Prostate gland (tissue), 2 donors: ENCODE measurements around the gene TMC5. TPM values are rescaled to one million over a fixed set of nuclear protein-coding genes. Genes with fewer than 3 reads are reported as not detected.

ENCODE experiments used
- DNase-seq: peaks from one replicate; pipeline ENCODE4 v3.0.0-alpha.2; 2019; ENCODE audit warnings: low spot score
- H3K27ac ChIP-seq, 2 donors: fragments of 200-600 bp; sonication (generic); 2 replicates each; pipeline ENCODE4 v1.5.1; 2017 to 2019
- H3K27me3 ChIP-seq: fragments of 200-600 bp; sonication (generic); replicated peaks from 2 replicates; pipeline ENCODE4 v1.5.1; 2019; ENCODE audit not compliant: insufficient read depth
- H3K36me3 ChIP-seq, 2 donors: fragments of 200-600 bp; sonication (generic); 1 replicate in 1 of 2; 2 replicates in 1 of 2; pipeline versions ENCODE4 v1.5.1 to v1.8.1; 2017 to 2019
- H3K4me1 ChIP-seq: fragments of 200-600 bp; sonication (generic); replicated peaks from 2 replicates; pipeline ENCODE4 v1.5.1; 2019
- H3K4me3 ChIP-seq, 2 donors: fragments of 200-600 bp; sonication (generic); 2 replicates each; pipeline ENCODE4 v1.5.1; 2017 to 2019
- H3K9me3 ChIP-seq: fragments of 200-600 bp; sonication (generic); 2 replicates; pipeline ENCODE4 v1.5.1; 2017
- CTCF ChIP-seq, 4 experiments: fragments of 200-600 bp in 2 of 4; fragments of 450-650 bp in 2 of 4; sonication (generic) in 2 of 4; IDR thresholded peaks; 1 replicate in 3 of 4; 2 replicates in 1 of 4; pipeline ENCODE4 v1.5.1; 2016 to 2019; ENCODE audit warnings: antibody characterized with exemption in 4 of 4, mild to moderate bottlenecking in 2 of 4, moderate library complexity in 2 of 4
- POLR2A ChIP-seq: fragments of 450-650 bp; IDR thresholded peaks from one replicate; pipeline ENCODE4 v1.6.1; 2016; ENCODE audit warnings: antibody characterized with exemption, mild to moderate bottlenecking
- POLR2AphosphoS5 ChIP-seq: sonication (generic); formaldehyde crosslinking; IDR thresholded peaks from one replicate; pipeline ENCODE4 v1.6.1; 2017; ENCODE audit warnings: antibody characterized with exemption
- WGBS: methylation state at CpG from one replicate; pipeline ENCODE4 v1.1.5; 2018; 5-methylcytosine and 5-hydroxymethylcytosine counted together
- intact Hi-C: fragments of 100-400 bp; cut with DNase I; formaldehyde crosslinking; loops from one replicate; pipeline ENCODE4 v1.14.2; 2022
- total RNA-seq, 2 donors: library from RNA; depleted of rRNA; stranded (reverse); fragments of >200 nt; gene quantifications; one replicate each; pipeline ENCODE4 v1.1.0, GENCODE V29; 2016

TMC5 gene
- total RNA-seq, 2 donors from 2014 or later = 24.5 to 54.8 TPM

- whole genome bisulfite sequencing = under 1% methylated on average over 62 of the region's 62 CpGs
- Histone ChIP-seq H3K4me3 (peak within 1 kb of the TSS; percentile 71 to 82), H3K27me3 (no peaks in the 10 kb centered on the region), H3K27ac (peak within 1 kb of the TSS; percentile 86 to 90), H3K36me3 (no peaks in the 10 kb centered on the region), H3K4me1 (peaks cover 9% of the 10 kb centered on the region), H3K9me3 (no peaks in the 10 kb centered on the region)
- peak; percentile 97 for DNase-seq
- TF ChIP-seq POLR2AphosphoS5 (peak; percentile 97), CTCF (IDR thresholded peaks at IDR 0.05) (peak in 3 of 4 experiments; percentile 2 to 47 (median 3)), POLR2A (peak; percentile 95)
- intact Hi-C loops = loop anchor here (5.0 kb wide), 1 partner anchor 454 kb away; the partner anchor contains the start of gene COQ7
Measured at GRCh38 chr16:19521471-19522396, 104.1 kb downstream of the TMC5 start, which contains the start of gene GDE1. Gene GDE1 (minus strand): TSS chr16:19522098. CDS start chr16:19521964, 134 bp downstream.

- peak overlapping the region; percentile 86 to 90 for H3K27ac ChIP-seq
- 30% methylated on average over 5 of the region's 5 CpGs for WGBS
- peaks cover 7% of the 10 kb centered on the region for H3K4me1 ChIP-seq
- H3K4me3 ChIP-seq = no peak overlapping the region
- no peaks in the 10 kb centered on the region for H3K27me3 ChIP-seq
- intact Hi-C loops = loop anchor here (5.0 kb wide), 1 partner anchor 455 kb away; the partner anchor contains the start of gene COQ7
- H3K9me3 ChIP-seq = no peaks in the 10 kb centered on the region
- no peaks in the 10 kb centered on the region for H3K36me3 ChIP-seq
- no peak for DNase-seq
- TF ChIP-seq CTCF (IDR thresholded peaks at IDR 0.05) = no peak
- no peak for TF ChIP-seq POLR2AphosphoS5
- TF ChIP-seq POLR2A = no peak
Measured at GRCh38 chr16:19522397-19522732, 104.7 kb downstream of the TMC5 start.

GRCh38 chr16:19522760-19523159 is 105.1 kb downstream of the TMC5 start:
- Histone ChIP-seq H3K27ac (peak overlapping the region in 1 of 2 donors; percentile 90), H3K36me3 (no peaks in the 10 kb centered on the region), H3K4me1 (peaks cover 5% of the 10 kb centered on the region), H3K4me3 (no peak overlapping the region), H3K27me3 (no peaks in the 10 kb centered on the region), H3K9me3 (no peaks in the 10 kb centered on the region)
- 81% methylated on average over 2 of the region's 2 CpGs for WGBS
- TF ChIP-seq POLR2AphosphoS5 (no peak), CTCF (IDR thresholded peaks at IDR 0.05) (no peak), POLR2A (no peak)
- no peak for DNase-seq
- intact Hi-C loops = loop anchor here (5.0 kb wide), 1 partner anchor 455 kb away; the partner anchor contains the start of gene COQ7

- Histone ChIP-seq H3K9me3 (no peaks in the 10 kb centered on the region), H3K27ac (no peak overlapping the region), H3K4me1 (peaks cover 5% of the 10 kb centered on the region), H3K36me3 (no peaks in the 10 kb centered on the region), H3K4me3 (no peak overlapping the region), H3K27me3 (no peaks in the 10 kb centered on the region)
- WGBS = 72% methylated on average over 18 of the region's 18 CpGs
- no peak for DNase-seq
- intact Hi-C loops = loop anchor here (5.0 kb wide), 1 partner anchor 456 kb away; the partner anchor contains the start of gene COQ7
- TF ChIP-seq CTCF (IDR thresholded peaks at IDR 0.05) (no peak), POLR2A (no peak), POLR2AphosphoS5 (no peak)
Measured at GRCh38 chr16:19523184-19523558, 105.5 kb downstream of the TMC5 start.
